T-helper 17 cell (primary cell): Measurements from ENCODE around the gene SECISBP2. TPM values are rescaled to one million over a fixed set of nuclear protein-coding genes. Genes with fewer than 3 reads are reported as not detected.
A peak's percentile ranks its signal among the peaks of the same experiment; 100 is the strongest.

Source experiments
- ATAC-seq: fragments of 150-1000 bp; cut with Tn5 transposase; 2 replicates; pipeline ENCODE4 v1.10.0; 2021; ENCODE audit warnings: mild to moderate bottlenecking, moderate library complexity
- DNase-seq, 3 donors: peaks; one replicate each; pipeline versions ENCODE4 v3.0.0 to v3.0.0-alpha.2; 2020 to 2021
- H3K9me3 ChIP-seq: one replicate; pipeline ENCODE4 v1.7.0; 2013; ENCODE audit warnings: low read length, mild to moderate bottlenecking; ENCODE audit not compliant: control insufficient read depth, poor library complexity, severe bottlenecking
- H3K27ac Mint-ChIP-seq: one replicate; pipeline ENCODE4 v1.8.0; 2022; ENCODE audit warnings: mild to moderate bottlenecking, moderate library complexity, mixed read lengths
- H3K27me3 Mint-ChIP-seq: one replicate; pipeline ENCODE4 v1.8.0; 2022; ENCODE audit warnings: mixed read lengths
- H3K36me3 Mint-ChIP-seq: one replicate; pipeline ENCODE4 v1.8.0; 2022; ENCODE audit warnings: low read depth, mixed read lengths
- H3K4me1 Mint-ChIP-seq: one replicate; pipeline ENCODE4 v1.8.0; 2022; ENCODE audit warnings: mild to moderate bottlenecking, mixed read lengths
- H3K4me3 Mint-ChIP-seq: one replicate; pipeline ENCODE4 v1.8.0; 2022; ENCODE audit warnings: mild to moderate bottlenecking, moderate library complexity, mixed read lengths
- total RNA-seq, 4 donors: library from RNA in 2 of 4; stranded (reverse) in 2 of 4; gene quantifications; one replicate each; pipeline ENCODE4 v1.2.3 and lab custom pipeline; 2022 to 2026

Gene SECISBP2
- total RNA-seq, 2 donors from 2014 or later, result 106 to 115 TPM

- Mint-ChIP-seq H3K27ac (peak overlapping the region; percentile 72), H3K4me1 (peaks cover 36% of the 10 kb centered on the region), H3K27me3 (no peaks in the 10 kb centered on the region), H3K4me3 (peak overlapping the region; percentile 28), H3K36me3 (peaks cover 10% of the 10 kb centered on the region)
- no peak for ATAC-seq
- DNase-seq, result no peak
- no peaks in the 10 kb centered on the region for H3K9me3 ChIP-seq
Observed at GRCh38 chr9:89378541-89378940, 60.2 kb downstream of the SECISBP2 start.

DNA sequence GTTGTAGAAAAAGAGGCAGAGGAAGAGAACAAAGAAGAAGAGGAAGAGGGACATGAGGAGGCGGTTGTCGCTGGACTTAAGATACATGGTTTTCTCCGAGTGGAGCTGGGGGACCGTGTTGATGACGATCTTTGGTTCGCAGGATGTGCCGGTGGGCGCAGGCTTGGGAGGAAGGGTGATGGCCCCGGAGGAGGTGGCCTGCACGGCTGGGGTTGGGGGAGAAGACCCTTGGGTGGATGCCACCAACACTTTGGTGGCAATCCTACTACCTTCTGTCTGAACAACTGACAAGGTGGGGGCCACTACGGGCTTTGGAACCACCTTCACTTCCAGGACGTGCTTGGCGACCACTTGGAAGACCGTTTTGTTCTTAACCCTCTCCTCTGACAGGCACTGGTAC, 60.7 kb downstream of the SECISBP2 start:
- DNase-seq (no peak), ATAC-seq (no peak)
- H3K9me3 ChIP-seq, result no peaks in the 10 kb centered on the region
- Mint-ChIP-seq H3K36me3 (peaks cover 10% of the 10 kb centered on the region), H3K27me3 (no peaks in the 10 kb centered on the region), H3K4me1 (peaks cover 36% of the 10 kb centered on the region), H3K4me3 (peak overlapping the region; percentile 28), H3K27ac (peak overlapping the region; percentile 72)

DNA sequence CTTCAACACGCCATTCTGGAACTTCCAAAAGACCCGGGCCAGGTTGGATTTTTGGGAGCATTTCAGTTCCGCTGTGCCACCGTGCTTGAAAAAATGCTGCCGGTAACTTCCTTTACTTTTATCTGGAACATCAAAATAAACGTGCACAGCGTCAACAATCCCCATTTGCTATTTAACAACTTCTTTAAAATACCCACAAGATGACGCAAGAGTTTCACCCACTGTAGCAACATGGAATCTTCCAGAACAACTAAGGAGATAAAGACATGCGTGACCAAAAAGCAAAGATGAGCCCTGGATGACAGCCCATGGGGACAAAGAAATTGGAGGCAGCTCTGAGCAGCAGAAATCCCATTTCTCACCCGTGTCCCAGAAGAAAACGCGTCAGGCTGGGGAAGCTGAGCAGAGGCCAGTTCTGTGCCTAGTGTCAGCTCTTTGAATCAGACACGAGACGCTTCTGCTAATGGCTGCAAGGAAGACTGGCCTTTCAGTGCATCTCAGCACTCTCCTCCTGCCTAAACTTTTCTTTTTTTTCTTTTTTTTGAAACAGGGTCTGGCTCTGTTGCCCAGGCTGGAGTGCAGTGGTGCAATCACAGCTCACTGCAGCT, 61.3 kb downstream of the SECISBP2 start:
- no peak overlapping the region for H3K4me3 Mint-ChIP-seq
- ATAC-seq, result no peak
- H3K4me1 Mint-ChIP-seq, result peaks cover 36% of the 10 kb centered on the region
- no peak for DNase-seq
- peak overlapping the region; percentile 72 for H3K27ac Mint-ChIP-seq
- H3K27me3 Mint-ChIP-seq, result no peaks in the 10 kb centered on the region
- H3K9me3 ChIP-seq, result no peaks in the 10 kb centered on the region
- H3K36me3 Mint-ChIP-seq, result peaks cover 10% of the 10 kb centered on the region

DNA sequence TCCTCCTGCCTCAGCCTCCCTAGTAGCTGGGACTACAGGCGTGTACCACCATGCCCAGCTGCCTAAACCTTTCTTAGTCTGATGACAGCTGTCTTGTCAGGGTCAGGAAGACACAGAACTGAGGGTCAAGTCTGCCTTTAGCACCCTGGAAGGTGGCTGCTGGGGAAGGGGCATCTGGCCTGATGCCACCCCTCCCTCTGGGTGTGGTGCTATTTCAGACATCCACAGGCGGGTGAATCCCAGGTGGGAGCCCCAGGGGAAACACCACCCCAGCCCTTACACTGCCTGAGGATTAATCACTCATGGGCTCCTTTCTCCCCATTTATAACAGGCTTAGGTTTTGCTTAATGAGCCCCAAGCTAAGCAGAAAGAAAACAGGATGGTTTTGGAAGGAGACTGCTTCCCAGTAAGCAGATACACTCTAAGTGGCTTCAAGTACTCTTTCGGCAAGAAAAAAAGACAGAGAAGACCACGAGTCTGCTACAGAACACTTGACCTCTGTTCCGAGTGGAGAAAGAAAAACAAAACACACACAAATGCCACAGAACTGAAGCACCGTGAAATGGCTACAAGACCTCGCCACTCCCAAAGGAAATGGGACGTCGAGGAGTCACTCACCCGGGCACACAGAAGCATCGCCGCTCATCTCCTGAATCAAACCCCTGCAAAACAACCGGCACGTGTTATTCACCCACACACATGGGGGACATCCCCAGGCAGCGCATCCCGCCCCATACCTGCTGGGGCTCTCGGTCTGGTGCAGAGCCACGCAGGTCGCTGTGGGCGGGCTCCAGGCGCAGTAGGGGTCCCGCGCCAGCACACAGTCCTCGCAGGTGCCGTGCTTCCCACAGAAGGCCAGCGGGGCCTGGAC, 62.4 kb downstream of the SECISBP2 start:
- H3K27ac Mint-ChIP-seq, result peak overlapping the region; percentile 72
- DNase-seq (no peak), ATAC-seq (no peak)
- no peak overlapping the region for H3K4me3 Mint-ChIP-seq
- no peaks in the 10 kb centered on the region for H3K27me3 Mint-ChIP-seq
- peaks cover 31% of the 10 kb centered on the region for H3K4me1 Mint-ChIP-seq
- H3K9me3 ChIP-seq, result no peaks in the 10 kb centered on the region
- peaks cover 10% of the 10 kb centered on the region for H3K36me3 Mint-ChIP-seq

DNA sequence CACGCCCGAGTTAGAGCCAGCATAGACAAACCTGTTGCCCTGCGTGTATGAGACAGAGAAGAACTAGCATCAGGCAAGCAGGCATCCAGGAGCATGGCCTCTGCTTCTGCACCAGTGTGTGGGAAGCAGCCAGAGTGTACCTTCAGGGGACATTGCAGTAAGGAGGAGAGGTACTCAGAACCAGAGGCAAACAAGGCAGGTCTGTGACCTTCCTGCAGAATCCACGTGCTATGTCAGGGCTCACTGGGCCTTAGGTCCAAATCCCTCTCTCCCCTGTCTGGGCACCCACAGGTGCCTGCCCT, 63.0 kb downstream of the SECISBP2 start:
- no peak for ATAC-seq
- no peaks in the 10 kb centered on the region for H3K9me3 ChIP-seq
- DNase-seq, result no peak
- Mint-ChIP-seq H3K27ac (peak overlapping the region; percentile 72), H3K27me3 (no peaks in the 10 kb centered on the region), H3K36me3 (peaks cover 10% of the 10 kb centered on the region), H3K4me3 (no peak overlapping the region), H3K4me1 (peaks cover 27% of the 10 kb centered on the region)

GRCh38 chr9:89382026-89382986, 64.0 kb downstream of the SECISBP2 start:
- DNase-seq, result no peak
- Mint-ChIP-seq H3K4me3 (peak overlapping the region; percentile 74), H3K27me3 (no peaks in the 10 kb centered on the region), H3K4me1 (peaks cover 21% of the 10 kb centered on the region), H3K27ac (peak overlapping the region; percentile 88), H3K36me3 (peaks cover 4% of the 10 kb centered on the region)
- no peaks in the 10 kb centered on the region for H3K9me3 ChIP-seq
- ATAC-seq, result peak; percentile 39

DNA sequence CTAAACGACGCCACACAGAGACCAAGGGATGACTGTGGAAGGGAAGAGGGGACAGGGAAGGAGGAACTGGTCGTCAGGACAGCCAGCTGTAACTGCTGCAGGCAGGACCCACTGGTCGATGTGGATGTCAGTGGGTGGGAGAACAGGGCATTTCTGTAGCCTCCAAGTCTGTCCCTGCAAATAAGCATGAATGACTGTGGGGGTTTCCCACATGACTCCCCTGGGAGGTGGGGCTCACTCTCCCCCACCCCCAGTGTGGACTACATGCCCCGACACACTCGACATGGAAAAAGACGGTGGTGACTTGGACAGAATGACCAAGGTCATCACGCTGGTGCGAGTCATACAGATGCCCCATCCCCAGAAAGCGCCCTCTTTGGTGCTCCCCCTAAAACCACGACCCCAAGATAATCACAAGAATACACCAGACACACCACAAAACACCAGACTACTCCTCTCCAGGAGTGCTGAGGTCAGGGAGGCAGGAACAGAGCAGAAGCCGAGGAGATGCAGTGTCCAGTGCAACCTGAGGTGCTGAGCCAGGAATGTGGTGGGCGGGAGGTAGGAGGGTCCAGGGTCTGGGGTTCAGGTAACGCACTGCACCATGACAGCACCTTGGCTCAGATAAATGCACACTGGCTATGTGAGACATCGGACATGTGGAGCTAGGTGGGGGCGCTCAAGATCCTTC, 64.9 kb downstream of the SECISBP2 start:
- DNase-seq, result no peak
- Mint-ChIP-seq H3K27me3 (no peaks in the 10 kb centered on the region), H3K4me3 (peak overlapping the region; percentile 74), H3K36me3 (peaks cover 4% of the 10 kb centered on the region), H3K27ac (peak overlapping the region; percentile 88), H3K4me1 (peaks cover 23% of the 10 kb centered on the region)
- H3K9me3 ChIP-seq, result no peaks in the 10 kb centered on the region
- ATAC-seq, result no peak

DNA sequence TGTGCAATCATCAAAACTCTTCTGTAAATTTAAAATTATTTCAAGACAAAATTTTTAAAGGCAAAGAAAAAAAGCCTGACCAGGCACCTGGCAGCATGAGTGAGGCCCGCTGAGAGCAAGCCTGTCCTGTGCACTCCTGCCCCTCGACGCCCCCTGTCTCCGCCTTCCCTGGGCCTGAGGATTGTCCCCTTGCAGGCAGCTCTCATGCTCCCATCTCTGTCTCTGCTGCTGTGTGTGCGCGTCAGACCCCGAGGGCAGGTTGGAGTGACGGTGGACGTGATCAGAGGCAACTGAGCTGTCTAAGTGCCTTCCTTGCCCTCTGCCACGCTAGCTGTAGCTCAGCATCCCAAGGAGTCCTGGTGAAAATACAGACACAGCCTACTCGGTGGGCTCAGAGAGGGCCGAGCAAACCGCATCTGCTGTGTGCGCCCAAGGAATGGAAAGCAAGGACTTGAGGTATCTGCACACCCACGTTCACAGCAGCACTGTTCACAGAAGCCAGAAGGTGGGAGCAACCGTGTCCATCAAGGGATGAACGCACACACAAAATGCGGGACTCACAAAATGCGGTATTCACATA, 65.5 kb downstream of the SECISBP2 start:
- Mint-ChIP-seq H3K27me3 (no peaks in the 10 kb centered on the region), H3K36me3 (peaks cover 3% of the 10 kb centered on the region), H3K27ac (peak overlapping the region; percentile 88), H3K4me1 (peaks cover 23% of the 10 kb centered on the region), H3K4me3 (no peak overlapping the region)
- DNase-seq (no peak), ATAC-seq (no peak)
- no peaks in the 10 kb centered on the region for H3K9me3 ChIP-seq

DNA sequence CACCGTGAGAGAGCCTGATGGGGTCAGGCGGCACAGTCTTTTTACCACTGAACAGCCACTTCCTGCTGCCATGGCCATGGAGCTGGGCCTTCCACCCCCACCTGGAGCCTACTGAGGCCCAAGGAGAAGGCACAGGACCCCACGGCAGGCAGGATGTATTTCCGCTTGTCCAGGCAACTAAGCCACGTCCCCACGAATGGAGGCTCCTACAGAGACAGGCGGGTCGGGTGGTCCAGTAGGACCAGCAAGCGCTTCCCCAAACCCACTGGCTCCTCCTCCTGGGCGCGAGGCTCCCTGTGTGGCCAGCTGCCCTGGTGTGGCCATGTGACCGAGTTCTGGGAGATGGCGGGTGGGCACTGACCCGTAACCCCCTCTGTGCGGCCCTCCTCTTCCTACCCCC, 66.5 kb downstream of the SECISBP2 start:
- H3K36me3 Mint-ChIP-seq, result no peaks in the 10 kb centered on the region
- peak overlapping the region; percentile 88 for H3K27ac Mint-ChIP-seq
- H3K4me1 Mint-ChIP-seq, result peaks cover 18% of the 10 kb centered on the region
- no peaks in the 10 kb centered on the region for H3K27me3 Mint-ChIP-seq
- ATAC-seq (no peak), DNase-seq (no peak)
- peak overlapping the region; percentile 50 for H3K4me3 Mint-ChIP-seq
- H3K9me3 ChIP-seq, result no peaks in the 10 kb centered on the region

DNA sequence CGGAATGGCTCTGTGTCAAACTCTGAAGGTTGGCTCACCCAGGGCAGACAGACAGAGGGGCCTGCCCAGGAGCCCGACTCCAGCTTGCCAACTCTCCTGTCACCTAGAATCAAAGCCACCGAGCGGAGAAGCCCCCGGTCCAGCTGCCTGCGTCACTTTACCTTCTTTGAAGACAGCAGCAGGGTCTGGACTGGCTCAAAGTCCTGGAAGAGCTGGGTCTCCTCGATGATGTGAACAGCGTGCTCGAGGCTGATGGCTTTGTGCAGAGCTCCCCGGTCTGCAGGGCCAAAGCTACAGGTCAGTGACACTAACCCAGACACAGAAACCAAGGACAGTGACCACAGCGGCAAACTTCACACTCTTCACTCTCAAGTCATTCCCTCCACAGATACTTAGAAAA, 67.9 kb downstream of the SECISBP2 start:
- Mint-ChIP-seq H3K27me3 (no peaks in the 10 kb centered on the region), H3K36me3 (no peaks in the 10 kb centered on the region), H3K4me3 (no peak overlapping the region), H3K4me1 (peaks cover 13% of the 10 kb centered on the region), H3K27ac (no peak overlapping the region)
- H3K9me3 ChIP-seq, result no peaks in the 10 kb centered on the region
- DNase-seq, result no peak
- no peak for ATAC-seq

DNA sequence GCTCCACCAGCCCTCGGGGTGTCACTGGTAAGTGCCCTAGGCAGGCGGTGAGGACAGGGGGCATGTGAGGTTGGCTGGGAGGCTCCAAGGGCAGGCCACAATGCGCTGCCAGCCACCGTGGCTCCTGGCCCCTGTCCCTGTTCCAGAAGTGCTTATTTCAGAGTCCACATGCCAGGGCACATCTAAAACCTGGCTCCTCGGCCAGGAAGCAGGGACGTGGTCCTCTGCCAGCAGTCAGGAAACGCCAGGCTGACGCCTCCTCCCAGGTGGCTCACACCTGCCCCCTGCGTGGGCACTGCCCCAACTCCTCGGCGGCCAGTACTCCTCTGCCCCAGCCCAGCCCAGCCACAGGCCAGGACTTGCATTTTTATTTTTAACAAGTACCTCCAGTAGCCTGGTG, 68.5 kb downstream of the SECISBP2 start:
- DNase-seq (no peak), ATAC-seq (no peak)
- no peaks in the 10 kb centered on the region for H3K9me3 ChIP-seq
- Mint-ChIP-seq H3K27me3 (no peaks in the 10 kb centered on the region), H3K36me3 (no peaks in the 10 kb centered on the region), H3K4me1 (peaks cover 12% of the 10 kb centered on the region), H3K4me3 (no peak overlapping the region), H3K27ac (peak overlapping the region; percentile 57)

DNA sequence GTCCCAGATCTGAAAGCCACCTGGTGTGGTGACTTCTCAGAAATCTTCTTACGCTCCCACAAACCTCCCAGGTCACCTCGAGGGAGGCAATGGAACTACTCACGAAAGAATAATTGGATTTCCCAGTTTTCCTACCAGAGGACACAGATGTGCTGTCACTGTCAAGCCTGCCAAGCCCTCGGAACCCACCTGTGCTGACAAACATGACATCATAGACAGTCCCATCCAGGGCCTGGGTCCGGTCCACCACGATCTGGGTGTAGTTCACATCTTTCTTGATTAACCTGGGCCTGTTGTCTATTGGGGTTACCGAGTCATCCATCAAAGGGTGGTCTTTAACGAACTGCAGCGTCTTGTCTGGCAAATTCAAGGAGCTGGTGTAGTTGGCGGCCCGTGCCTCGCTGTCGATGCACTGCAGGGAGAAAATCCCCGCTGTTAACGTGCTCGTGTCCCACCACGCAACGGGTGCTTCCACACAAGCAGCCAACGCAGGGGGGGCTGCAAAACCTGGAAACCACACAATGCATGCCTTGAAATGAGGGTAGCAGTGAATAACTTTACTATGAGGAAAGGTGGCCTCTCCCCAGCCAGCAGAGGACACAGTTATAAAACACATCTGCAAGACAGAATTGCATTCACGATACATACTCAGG, 69.0 kb downstream of the SECISBP2 start:
- no peaks in the 10 kb centered on the region for H3K36me3 Mint-ChIP-seq
- peaks cover 9% of the 10 kb centered on the region for H3K4me1 Mint-ChIP-seq
- no peak for ATAC-seq
- peak overlapping the region; percentile 57 for H3K27ac Mint-ChIP-seq
- no peak for DNase-seq
- no peaks in the 10 kb centered on the region for H3K9me3 ChIP-seq
- H3K27me3 Mint-ChIP-seq, result no peaks in the 10 kb centered on the region
- H3K4me3 Mint-ChIP-seq, result no peak overlapping the region
